MV-4-11 (cell line): ENCODE data around the gene FOXB1.
A peak's percentile ranks its signal among the peaks of the same experiment; 100 is the strongest.

Experiments
- DNase-seq: peaks from one replicate; lab custom pipeline; 2025; lab: John Stamatoyannopoulos, UW

The FOXB1 gene

GRCh38 chr15:60020736-60021135, 16.6 kb downstream of the FOXB1 start:
- no peak for DNase-seq

- peak; percentile 17 for DNase-seq
Measured at GRCh38 chr15:60021589-60022378, 17.7 kb downstream of the FOXB1 start.

DNA sequence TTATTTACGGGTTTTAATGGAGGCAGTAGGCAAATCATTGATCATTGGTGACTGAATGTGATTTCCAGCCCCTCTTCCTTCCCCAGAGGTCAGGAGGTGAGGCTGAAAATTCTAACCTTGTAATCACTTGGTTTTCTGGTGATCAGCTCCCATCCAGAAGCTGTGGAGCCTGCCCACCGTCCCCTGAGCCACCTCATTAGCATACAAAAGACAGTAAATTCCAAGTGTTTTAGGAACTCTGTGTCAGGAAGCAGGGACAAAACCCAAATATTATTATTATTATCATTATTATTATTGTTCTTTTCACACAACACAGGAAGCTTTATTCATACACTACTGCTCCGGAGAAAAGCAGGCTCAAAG, 18.2 kb downstream of the FOXB1 start:
- no peak for DNase-seq

- no peak for DNase-seq
Measured at GRCh38 chr15:60026555-60026954, 22.4 kb downstream of the FOXB1 start.

DNA sequence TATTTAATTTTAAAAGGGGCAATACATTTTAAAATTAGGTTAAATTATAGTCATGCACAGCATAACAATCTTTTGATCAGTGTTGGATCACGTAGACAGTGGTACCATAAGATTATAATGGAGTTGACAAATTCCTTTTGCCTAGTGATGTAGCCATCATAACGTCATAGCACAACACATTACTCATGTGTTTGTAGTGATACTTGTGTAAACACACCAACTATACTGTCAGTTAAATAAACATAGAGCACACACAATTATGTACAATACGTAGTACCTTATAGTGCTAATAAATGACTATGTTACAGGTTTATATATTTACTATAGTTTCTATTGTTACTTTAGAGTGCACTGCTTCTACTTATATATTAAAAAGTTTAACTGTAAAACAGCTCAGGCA, 31.2 kb downstream of the FOXB1 start:
- no peak for DNase-seq

GRCh38 chr15:60039316-60039715, 35.2 kb downstream of the FOXB1 start:
- DNase-seq: no peak

GRCh38 chr15:60043744-60044435, 39.8 kb downstream of the FOXB1 start:
- DNase-seq: no peak

GRCh38 chr15:60044636-60045270, 40.6 kb downstream of the FOXB1 start:
- DNase-seq: no peak

- DNase-seq: no peak
Measured at GRCh38 chr15:60047701-60048100, 43.6 kb downstream of the FOXB1 start.

DNA sequence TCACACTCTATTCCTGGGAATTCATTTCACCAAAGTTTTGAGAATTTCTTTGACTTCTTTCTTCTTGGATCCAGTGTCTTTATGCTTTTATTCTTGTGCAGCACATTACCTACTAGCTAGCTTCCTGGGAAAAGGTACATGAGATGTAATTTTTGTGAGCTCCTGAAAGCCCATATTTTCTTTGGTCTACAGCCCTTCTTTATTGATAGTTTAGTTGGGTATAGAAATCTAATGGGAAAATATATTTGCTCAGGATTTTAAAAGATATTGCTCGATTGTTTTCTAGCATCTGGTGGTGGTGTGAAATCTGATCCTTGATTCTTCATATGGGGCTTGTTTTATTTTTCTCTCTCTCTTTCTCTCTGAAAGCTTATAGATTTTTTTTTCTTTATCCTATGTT, 45.8 kb downstream of the FOXB1 start:
- DNase-seq: no peak

DNA sequence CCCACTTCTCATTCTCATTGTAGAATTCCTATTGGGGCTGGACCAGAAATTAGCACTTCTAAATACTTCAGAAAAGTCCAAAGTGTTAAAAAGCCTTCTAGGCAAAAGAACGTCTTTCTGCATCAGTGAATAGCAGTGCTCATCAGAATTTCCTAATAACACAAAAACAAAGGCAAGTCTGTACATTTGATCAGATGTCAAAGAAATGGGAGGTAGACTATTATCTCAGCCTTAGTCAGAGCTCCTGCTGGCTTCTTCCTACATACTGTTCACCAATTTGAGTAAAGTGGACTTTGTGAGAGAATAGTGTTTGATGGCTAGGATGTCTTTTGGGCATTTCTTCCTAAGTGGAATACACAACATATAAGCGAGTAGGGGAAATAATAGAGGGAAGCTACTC, 48.7 kb downstream of the FOXB1 start:
- no peak for DNase-seq

DNA sequence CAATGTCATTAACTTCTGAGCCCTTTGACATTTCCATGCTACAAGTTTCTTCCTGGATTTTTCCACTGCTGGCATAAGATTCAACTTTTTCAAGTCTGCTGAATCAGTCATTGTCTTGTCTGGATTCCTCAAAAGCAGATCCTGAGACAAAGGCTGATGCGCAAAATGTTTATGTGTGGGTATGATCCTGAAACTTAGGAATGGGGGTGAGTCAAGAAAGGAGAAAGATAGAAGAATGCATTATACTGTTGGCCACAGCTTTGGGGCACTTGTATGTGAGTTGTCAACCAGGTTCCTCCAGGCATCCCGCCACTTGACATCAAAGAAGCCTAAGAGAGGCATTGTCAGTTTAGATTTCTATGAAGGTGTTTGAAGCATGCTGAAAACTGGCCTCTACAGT, 50.4 kb downstream of the FOXB1 start:
- DNase-seq: no peak
